ENCODE results near the gene TCF19. TPM values are rescaled to one million over a fixed set of nuclear protein-coding genes. Genes with fewer than 3 reads are reported as not detected.
"Not testable (repeated sequence)": the region's sequence is repeated elsewhere in the genome, so short reads cannot be mapped to it uniquely, and the experiment has no call there.

The TCF19 gene
- total RNA-seq, 1 experiment from 2014 or later: 19.3 TPM

DNA sequence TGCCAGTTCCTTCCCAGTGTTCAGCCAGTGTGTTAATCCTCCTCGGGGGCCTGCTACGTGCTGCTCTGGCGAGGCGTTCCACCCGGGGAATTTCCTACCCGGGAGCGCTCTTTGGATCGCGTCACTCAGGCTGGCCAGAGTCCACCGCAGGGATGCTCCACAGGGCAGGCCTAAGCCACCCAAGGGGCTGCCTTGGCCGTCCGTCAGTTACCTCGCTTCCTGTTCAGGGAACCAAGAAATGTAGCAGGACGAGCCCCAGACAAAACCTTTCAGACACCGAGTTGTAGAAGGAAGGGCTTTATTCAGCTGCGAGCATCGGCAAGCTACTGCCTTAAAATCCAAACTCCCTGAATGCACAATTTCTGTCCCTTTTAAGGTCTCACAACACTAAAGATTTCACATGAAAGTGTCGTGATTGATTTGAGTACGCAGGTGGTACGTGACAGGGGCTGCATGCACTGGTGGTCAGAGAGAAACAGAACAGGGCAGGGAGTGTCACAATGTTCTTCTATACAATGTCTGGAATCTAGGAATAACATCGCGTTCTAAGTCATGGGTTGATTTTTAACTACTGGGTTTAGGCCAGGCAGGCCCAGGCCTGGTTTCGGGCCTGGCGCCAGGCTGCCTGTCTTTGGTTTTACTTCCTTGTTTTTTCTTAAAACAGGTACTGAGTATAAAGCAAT, 27.8 kb downstream of the TCF19 start:
- no peak overlapping the region for H3K27ac Mint-ChIP-seq (ENCODE audit: unreplicated experiment)
- H3K4me1 Mint-ChIP-seq (ENCODE audit: low read depth, unreplicated experiment): no peaks in the 10 kb centered on the region
- H3K36me3 ChIP-seq (ENCODE audit: control insufficient read depth, insufficient read depth, low read length): no peaks in the 10 kb centered on the region
- POLR2A ChIA-PET: no interaction called here
- no peaks in the 10 kb centered on the region for H3K36me3 Mint-ChIP-seq (ENCODE audit: insufficient read depth, unreplicated experiment)
- H3K27me3 Mint-ChIP-seq (ENCODE audit: insufficient read depth, unreplicated experiment): no peaks in the 10 kb centered on the region
- no peak for DNase-seq
- TF ChIP-seq, protein P1, sequence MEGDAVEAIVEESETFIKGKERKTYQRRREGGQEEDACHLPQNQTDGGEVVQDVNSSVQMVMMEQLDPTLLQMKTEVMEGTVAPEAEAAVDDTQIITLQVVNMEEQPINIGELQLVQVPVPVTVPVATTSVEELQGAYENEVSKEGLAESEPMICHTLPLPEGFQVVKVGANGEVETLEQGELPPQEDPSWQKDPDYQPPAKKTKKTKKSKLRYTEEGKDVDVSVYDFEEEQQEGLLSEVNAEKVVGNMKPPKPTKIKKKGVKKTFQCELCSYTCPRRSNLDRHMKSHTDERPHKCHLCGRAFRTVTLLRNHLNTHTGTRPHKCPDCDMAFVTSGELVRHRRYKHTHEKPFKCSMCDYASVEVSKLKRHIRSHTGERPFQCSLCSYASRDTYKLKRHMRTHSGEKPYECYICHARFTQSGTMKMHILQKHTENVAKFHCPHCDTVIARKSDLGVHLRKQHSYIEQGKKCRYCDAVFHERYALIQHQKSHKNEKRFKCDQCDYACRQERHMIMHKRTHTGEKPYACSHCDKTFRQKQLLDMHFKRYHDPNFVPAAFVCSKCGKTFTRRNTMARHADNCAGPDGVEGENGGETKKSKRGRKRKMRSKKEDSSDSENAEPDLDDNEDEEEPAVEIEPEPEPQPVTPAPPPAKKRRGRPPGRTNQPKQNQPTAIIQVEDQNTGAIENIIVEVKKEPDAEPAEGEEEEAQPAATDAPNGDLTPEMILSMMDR (IDR thresholded peaks at IDR 0.05; ENCODE audit: insufficient read depth in 1 of 2, low read depth in 1 of 2, low read length in 1 of 2, severe bottlenecking in 1 of 2, unreplicated experiment in 1 of 2): no peak
- CTCF ChIA-PET: no interaction called here
- no TSS peak for BruUV-seq (replicated peaks)
- intact Hi-C loops (cut with micrococcal nuclease; ENCODE audit: unreplicated experiment): no loop called here
- no peaks in the 10 kb centered on the region for H3K9me3 ChIP-seq
- no peak overlapping the region for H3K4me3 Mint-ChIP-seq (ENCODE audit: unreplicated experiment)
- H3K4me3 ChIP-seq (ENCODE audit: low read depth, low read length): no peak overlapping the region
- H3K4me1 ChIP-seq: no peaks in the 10 kb centered on the region
- H3K9me3 Mint-ChIP-seq (ENCODE audit: unreplicated experiment): no peaks in the 10 kb centered on the region
- no peaks in the 10 kb centered on the region for H3K27me3 ChIP-seq (replicated peaks; ENCODE audit: control insufficient read depth, insufficient read depth, low read length)

DNA sequence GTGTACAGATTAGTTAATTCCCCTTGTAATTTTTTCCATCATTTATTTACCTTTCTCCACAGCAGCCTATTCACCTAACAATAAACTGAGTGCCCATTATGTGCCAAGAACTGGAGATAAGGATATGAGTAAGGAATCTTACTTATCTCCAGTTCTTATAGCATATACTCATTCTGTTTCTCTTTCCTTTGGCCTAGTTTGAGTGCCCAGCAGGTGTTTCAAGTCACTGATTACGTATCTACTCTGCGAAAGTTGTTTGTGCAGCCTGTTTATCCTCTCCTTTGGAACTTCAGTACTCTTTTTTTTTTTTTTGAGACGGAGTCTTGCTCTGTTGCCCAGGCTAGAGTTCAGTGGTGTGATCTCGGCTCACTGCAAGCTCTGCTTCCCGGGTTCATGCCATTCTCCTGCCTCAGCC, 29.4 kb downstream of the TCF19 start:
- no peaks in the 10 kb centered on the region for H3K27me3 ChIP-seq (replicated peaks; ENCODE audit: control insufficient read depth, insufficient read depth, low read length)
- Mint-ChIP-seq H3K36me3 (ENCODE audit: insufficient read depth, unreplicated experiment) (no peaks in the 10 kb centered on the region), H3K4me1 (ENCODE audit: low read depth, unreplicated experiment) (no peaks in the 10 kb centered on the region), H3K27me3 (ENCODE audit: insufficient read depth, unreplicated experiment) (no peaks in the 10 kb centered on the region), H3K4me3 (ENCODE audit: unreplicated experiment) (no peak overlapping the region), H3K27ac (ENCODE audit: unreplicated experiment) (no peak overlapping the region), H3K9me3 (ENCODE audit: unreplicated experiment) (no peaks in the 10 kb centered on the region)
- no peak overlapping the region for H3K4me3 ChIP-seq (ENCODE audit: low read depth, low read length)
- CTCF ChIA-PET: no interaction called here
- H3K9me3 ChIP-seq: no peaks in the 10 kb centered on the region
- no peaks in the 10 kb centered on the region for H3K4me1 ChIP-seq
- no peaks in the 10 kb centered on the region for H3K36me3 ChIP-seq (ENCODE audit: control insufficient read depth, insufficient read depth, low read length)
- intact Hi-C loops (cut with micrococcal nuclease; ENCODE audit: unreplicated experiment): no loop called here
- DNase-seq: no peak
- BruUV-seq (replicated peaks): no TSS peak
- TF ChIP-seq, protein P1 (IDR thresholded peaks at IDR 0.05; ENCODE audit: insufficient read depth in 1 of 2, low read depth in 1 of 2, low read length in 1 of 2, severe bottlenecking in 1 of 2, unreplicated experiment in 1 of 2): no peak
- POLR2A ChIA-PET: no interaction called here

DNA sequence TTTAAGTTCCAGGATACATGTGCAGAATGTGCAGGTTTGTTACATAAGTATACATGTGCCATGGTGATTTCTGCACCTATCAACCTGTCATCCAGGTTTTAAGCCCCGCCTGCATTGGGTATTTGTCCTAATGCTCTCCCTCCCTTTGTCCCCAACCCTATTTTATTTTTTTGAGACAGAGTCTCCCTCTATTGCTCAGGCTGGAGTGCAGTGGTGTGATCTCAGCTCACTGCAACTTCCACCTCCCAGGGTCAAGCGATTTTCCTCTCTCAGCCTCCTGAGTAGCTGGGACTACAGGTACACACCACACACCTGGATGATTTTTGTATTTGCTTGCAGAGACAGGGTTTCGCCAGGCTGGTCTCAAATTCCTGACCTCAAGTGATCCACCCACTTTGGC, 30.8 kb downstream of the TCF19 start:
- H3K9me3 Mint-ChIP-seq (ENCODE audit: unreplicated experiment); DNase-seq; H3K4me1 Mint-ChIP-seq (ENCODE audit: low read depth, unreplicated experiment); H3K27me3 ChIP-seq (replicated peaks; ENCODE audit: control insufficient read depth, insufficient read depth, low read length); POLR2A ChIA-PET; H3K27me3 Mint-ChIP-seq (ENCODE audit: insufficient read depth, unreplicated experiment); H3K27ac Mint-ChIP-seq (ENCODE audit: unreplicated experiment); CTCF ChIA-PET; intact Hi-C loops (cut with micrococcal nuclease; ENCODE audit: unreplicated experiment); H3K9me3 ChIP-seq; BruUV-seq (replicated peaks); H3K4me3 ChIP-seq (ENCODE audit: low read depth, low read length); H3K4me3 Mint-ChIP-seq (ENCODE audit: unreplicated experiment); H3K36me3 Mint-ChIP-seq (ENCODE audit: insufficient read depth, unreplicated experiment); H3K36me3 ChIP-seq (ENCODE audit: control insufficient read depth, insufficient read depth, low read length); H3K4me1 ChIP-seq: not testable (repeated sequence)

DNA sequence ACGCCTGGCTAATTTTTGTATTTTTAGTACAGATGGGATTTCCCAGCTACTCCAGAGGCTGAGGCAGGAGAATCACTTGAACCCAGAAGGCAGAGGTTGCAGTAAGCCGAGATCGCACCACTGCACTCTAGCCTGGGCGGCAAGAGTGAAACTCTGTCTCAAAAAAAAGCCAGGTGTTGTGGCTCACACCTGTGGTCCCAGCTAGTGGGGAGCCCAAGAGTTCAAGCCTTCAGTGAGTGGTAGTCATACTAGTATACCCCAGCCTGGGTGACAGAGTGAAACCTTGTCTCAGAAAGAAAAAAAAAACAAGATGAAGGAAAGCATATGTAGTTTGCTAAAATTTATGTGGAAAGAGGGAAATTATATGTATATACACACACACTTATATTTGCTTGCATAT, 32.1 kb downstream of the TCF19 start:
- no TSS peak for BruUV-seq (replicated peaks)
- Mint-ChIP-seq H3K4me3 (ENCODE audit: unreplicated experiment) (no peak overlapping the region), H3K36me3 (ENCODE audit: insufficient read depth, unreplicated experiment) (no peaks in the 10 kb centered on the region), H3K4me1 (ENCODE audit: low read depth, unreplicated experiment) (no peaks in the 10 kb centered on the region), H3K27me3 (ENCODE audit: insufficient read depth, unreplicated experiment) (no peaks in the 10 kb centered on the region), H3K9me3 (ENCODE audit: unreplicated experiment) (no peaks in the 10 kb centered on the region), H3K27ac (ENCODE audit: unreplicated experiment) (no peak overlapping the region)
- no peaks in the 10 kb centered on the region for H3K4me1 ChIP-seq
- no peak for DNase-seq
- no peak overlapping the region for H3K4me3 ChIP-seq (ENCODE audit: low read depth, low read length)
- ChIA-PET POLR2A (no interaction called here), CTCF (no interaction called here)
- no peaks in the 10 kb centered on the region for H3K36me3 ChIP-seq (ENCODE audit: control insufficient read depth, insufficient read depth, low read length)
- no peaks in the 10 kb centered on the region for H3K27me3 ChIP-seq (replicated peaks; ENCODE audit: control insufficient read depth, insufficient read depth, low read length)
- H3K9me3 ChIP-seq: no peaks in the 10 kb centered on the region
- intact Hi-C loops (cut with micrococcal nuclease; ENCODE audit: unreplicated experiment): no loop called here
- TF ChIP-seq, protein P1 (IDR thresholded peaks at IDR 0.05; ENCODE audit: insufficient read depth in 1 of 2, low read depth in 1 of 2, low read length in 1 of 2, severe bottlenecking in 1 of 2, unreplicated experiment in 1 of 2): no peak
